SJSA1 (cell line): ENCODE data around the gene PIP4K2A. TPM values are rescaled to one million over a fixed set of nuclear protein-coding genes. Genes with fewer than 3 reads are reported as not detected.
A peak's percentile ranks its signal among the peaks of the same experiment; 100 is the strongest.

Experiments
- DNase-seq, 2 experiments: peaks; one replicate each; pipeline ENCODE4 v3.0.0-alpha.2; 2015 to 2020; ENCODE audit warnings: low spot score in 2 of 2, low read depth in 1 of 2
- H3K27ac ChIP-seq: fragments of 250-450 bp; sonication (Bioruptor Pico); 2 replicates; pipeline ENCODE4 v1.5.1; 2020; ENCODE audit warnings: mild to moderate bottlenecking, moderate library complexity
- H3K27me3 ChIP-seq: fragments of 250-450 bp; sonication (Bioruptor Pico); replicated peaks from 2 replicates; pipeline ENCODE4 v1.5.1; 2020; ENCODE audit warnings: mild to moderate bottlenecking, moderate library complexity
- H3K36me3 ChIP-seq: fragments of 250-450 bp; sonication (Bioruptor Pico); 2 replicates; pipeline ENCODE4 v1.5.1; 2020; ENCODE audit warnings: mild to moderate bottlenecking
- H3K4me1 ChIP-seq: fragments of 250-450 bp; sonication (Bioruptor Pico); replicated peaks from 2 replicates; pipeline ENCODE4 v1.6.1; 2021; ENCODE audit warnings: mild to moderate bottlenecking
- H3K4me3 ChIP-seq: fragments of 250-450 bp; sonication (Bioruptor Pico); 2 replicates; pipeline ENCODE4 v1.5.1; 2020; ENCODE audit warnings: mild to moderate bottlenecking
- H3K9me3 ChIP-seq: fragments of 250-450 bp; sonication (Bioruptor Pico); replicated peaks from 2 replicates; pipeline ENCODE4 v1.5.1; 2020; ENCODE audit warnings: mild to moderate bottlenecking
- total RNA-seq: library from RNA; depleted of rRNA; stranded (reverse); fragments of >200 nt; shearing (Covaris generic); gene quantifications from 2 replicates; pipeline ENCODE4 v1.2.3, GENCODE V29; 2014

The PIP4K2A gene
- total RNA-seq, 1 experiment from 2014 or later: 51.7 TPM

- Histone ChIP-seq H3K4me1 (peaks cover 14% of the 10 kb centered on the region), H3K4me3 (no peak overlapping the region), H3K9me3 (no peaks in the 10 kb centered on the region), H3K27ac (no peak overlapping the region), H3K36me3 (no peaks in the 10 kb centered on the region), H3K27me3 (no peaks in the 10 kb centered on the region)
- DNase-seq: no peak
These were observed 70.2 kb downstream of the PIP4K2A start for GRCh38 chr10:22644222-22644621.

GRCh38 chr10:22643775-22644174, 70.6 kb downstream of the PIP4K2A start:
- no peak overlapping the region for H3K27ac ChIP-seq
- H3K27me3 ChIP-seq: no peaks in the 10 kb centered on the region
- H3K36me3 ChIP-seq: no peaks in the 10 kb centered on the region
- H3K4me3 ChIP-seq: no peak overlapping the region
- peaks cover 14% of the 10 kb centered on the region for H3K4me1 ChIP-seq
- DNase-seq: no peak
- H3K9me3 ChIP-seq: no peaks in the 10 kb centered on the region

- Histone ChIP-seq H3K9me3 (no peaks in the 10 kb centered on the region), H3K4me3 (no peak overlapping the region), H3K4me1 (peaks cover 8% of the 10 kb centered on the region), H3K36me3 (no peaks in the 10 kb centered on the region), H3K27ac (no peak overlapping the region), H3K27me3 (no peaks in the 10 kb centered on the region)
- DNase-seq: no peak
These were observed 71.3 kb downstream of the PIP4K2A start for GRCh38 chr10:22643116-22643515.

GRCh38 chr10:22641743-22642142, 72.6 kb downstream of the PIP4K2A start:
- Histone ChIP-seq H3K27me3 (no peaks in the 10 kb centered on the region), H3K4me1 (no peaks in the 10 kb centered on the region), H3K9me3 (no peaks in the 10 kb centered on the region), H3K36me3 (no peaks in the 10 kb centered on the region), H3K4me3 (no peak overlapping the region), H3K27ac (no peak overlapping the region)
- no peak for DNase-seq

- DNase-seq: no peak
- H3K36me3 ChIP-seq: no peaks in the 10 kb centered on the region
- H3K4me3 ChIP-seq: no peak overlapping the region
- H3K4me1 ChIP-seq: no peaks in the 10 kb centered on the region
- H3K27ac ChIP-seq: no peak overlapping the region
- H3K27me3 ChIP-seq: no peaks in the 10 kb centered on the region
- H3K9me3 ChIP-seq: no peaks in the 10 kb centered on the region
These were observed 74.0 kb downstream of the PIP4K2A start for GRCh38 chr10:22640359-22640758.

- H3K27me3 ChIP-seq: no peaks in the 10 kb centered on the region
- H3K27ac ChIP-seq: no peak overlapping the region
- H3K4me1 ChIP-seq: no peaks in the 10 kb centered on the region
- H3K4me3 ChIP-seq: no peak overlapping the region
- no peaks in the 10 kb centered on the region for H3K36me3 ChIP-seq
- no peak for DNase-seq
- H3K9me3 ChIP-seq: no peaks in the 10 kb centered on the region
These were observed 75.5 kb downstream of the PIP4K2A start for GRCh38 chr10:22638863-22639262.

GRCh38 chr10:22637491-22637890, 76.9 kb downstream of the PIP4K2A start:
- Histone ChIP-seq H3K9me3 (no peaks in the 10 kb centered on the region), H3K36me3 (no peaks in the 10 kb centered on the region)
- DNase-seq: no peak

GRCh38 chr10:22635650-22636049, 78.7 kb downstream of the PIP4K2A start:
- H3K27me3 ChIP-seq: no peaks in the 10 kb centered on the region
- no peak overlapping the region for H3K27ac ChIP-seq
- H3K4me1 ChIP-seq: peaks cover 18% of the 10 kb centered on the region
- H3K36me3 ChIP-seq: no peaks in the 10 kb centered on the region
- no peaks in the 10 kb centered on the region for H3K9me3 ChIP-seq
- no peak for DNase-seq
- no peak overlapping the region for H3K4me3 ChIP-seq

More at GRCh38 chr10:22637491-22637890, 76.9 kb downstream of the PIP4K2A start:
- Histone ChIP-seq H3K4me1 (peaks cover under 1% of the 10 kb centered on the region; the same call in 1 of the 2 replicates), H3K27ac (no peak overlapping the region), H3K4me3 (no peak overlapping the region), H3K27me3 (no peaks in the 10 kb centered on the region)

GRCh38 chr10:22634606-22635459, 79.5 kb downstream of the PIP4K2A start:
- no peak overlapping the region for H3K27ac ChIP-seq
- no peaks in the 10 kb centered on the region for H3K27me3 ChIP-seq
- DNase-seq: no peak
- H3K9me3 ChIP-seq: no peaks in the 10 kb centered on the region
- H3K4me3 ChIP-seq: no peak overlapping the region
- H3K36me3 ChIP-seq: no peaks in the 10 kb centered on the region
- H3K4me1 ChIP-seq: peaks cover 24% of the 10 kb centered on the region

GRCh38 chr10:22634093-22634492, 80.3 kb downstream of the PIP4K2A start:
- H3K4me3 ChIP-seq: no peak overlapping the region
- H3K36me3 ChIP-seq: no peaks in the 10 kb centered on the region
- H3K9me3 ChIP-seq: no peaks in the 10 kb centered on the region
- H3K4me1 ChIP-seq: peaks cover 27% of the 10 kb centered on the region
- no peak for DNase-seq
- no peak overlapping the region for H3K27ac ChIP-seq
- H3K27me3 ChIP-seq: no peaks in the 10 kb centered on the region

- Histone ChIP-seq H3K27ac (no peak overlapping the region), H3K4me1 (peaks cover 27% of the 10 kb centered on the region), H3K27me3 (no peaks in the 10 kb centered on the region), H3K36me3 (no peaks in the 10 kb centered on the region), H3K4me3 (no peak overlapping the region), H3K9me3 (no peaks in the 10 kb centered on the region)
- no peak for DNase-seq
These were observed 80.8 kb downstream of the PIP4K2A start for GRCh38 chr10:22633528-22633927.

GRCh38 chr10:22633106-22633505, 81.3 kb downstream of the PIP4K2A start:
- H3K36me3 ChIP-seq: no peaks in the 10 kb centered on the region
- H3K27me3 ChIP-seq: no peaks in the 10 kb centered on the region
- no peak overlapping the region for H3K27ac ChIP-seq
- H3K4me3 ChIP-seq: no peak overlapping the region
- DNase-seq: no peak
- no peaks in the 10 kb centered on the region for H3K9me3 ChIP-seq
- H3K4me1 ChIP-seq: peaks cover 27% of the 10 kb centered on the region

- no peaks in the 10 kb centered on the region for H3K9me3 ChIP-seq
- no peak overlapping the region for H3K4me3 ChIP-seq
- H3K27ac ChIP-seq: peak overlapping the region; percentile 81
- H3K36me3 ChIP-seq: no peaks in the 10 kb centered on the region
- peaks cover 37% of the 10 kb centered on the region for H3K4me1 ChIP-seq
- peak in 1 of 2 experiments; percentile 58 for DNase-seq
- H3K27me3 ChIP-seq: no peaks in the 10 kb centered on the region
These were observed 82.6 kb downstream of the PIP4K2A start for GRCh38 chr10:22631646-22632278.

GRCh38 chr10:22631185-22631584, 83.2 kb downstream of the PIP4K2A start:
- H3K4me1 ChIP-seq: peaks cover 42% of the 10 kb centered on the region
- no peak overlapping the region for H3K4me3 ChIP-seq
- peak overlapping the region; percentile 81 for H3K27ac ChIP-seq
- H3K27me3 ChIP-seq: no peaks in the 10 kb centered on the region
- H3K9me3 ChIP-seq: no peaks in the 10 kb centered on the region
- H3K36me3 ChIP-seq: no peaks in the 10 kb centered on the region
- no peak for DNase-seq
